Lower leg skin (tissue), 4 donors: Measurements from ENCODE around the gene USP27X. TPM values are rescaled to one million over a fixed set of nuclear protein-coding genes. Genes with fewer than 3 reads are reported as not detected.

Experiments
- DNase-seq, 2 donors: peaks; one replicate each; pipeline ENCODE4 v3.0.0-alpha.2; 2019; ENCODE audit warnings: low spot score in 2 of 2
- H3K4me3 ChIP-seq: fragments of 200-600 bp; sonication (generic); 2 replicates; pipeline ENCODE4 v1.5.1; 2017; ENCODE audit warnings: mild to moderate bottlenecking, low read depth; ENCODE audit not compliant: poor library complexity, severe bottlenecking
- CTCF ChIP-seq, 3 donors: fragments of 450-650 bp; IDR thresholded peaks; one replicate each; pipeline ENCODE4 v1.5.1; 2016; ENCODE audit warnings: antibody characterized with exemption in 3 of 3, mild to moderate bottlenecking in 3 of 3, moderate library complexity in 2 of 3
- POLR2A ChIP-seq, 2 donors: fragments of 450-650 bp; IDR thresholded peaks; one replicate each; pipeline ENCODE4 v1.6.1; 2016 to 2017; ENCODE audit warnings: antibody characterized with exemption in 2 of 2, mild to moderate bottlenecking in 1 of 2, moderate library complexity in 1 of 2
- WGBS, 2 donors: methylation state at CpG; one replicate each; pipeline ENCODE4 v1.1.5; 2018; 5-methylcytosine and 5-hydroxymethylcytosine counted together
- intact Hi-C: fragments of 100-400 bp; cut with DNase I; formaldehyde crosslinking; loops from one replicate; pipeline ENCODE4 v1.15.0; 2023; ENCODE audit warnings: low total_unique reads
- total RNA-seq, 4 donors: library from RNA; depleted of rRNA; stranded (reverse); fragments of >200 nt; gene quantifications; one replicate each; pipeline ENCODE4 v1.1.0, GENCODE V29; 2016

Gene USP27X
- total RNA-seq, 4 donors from 2014 or later, result 2.8 to 3.7 (median 3.4) TPM

DNA sequence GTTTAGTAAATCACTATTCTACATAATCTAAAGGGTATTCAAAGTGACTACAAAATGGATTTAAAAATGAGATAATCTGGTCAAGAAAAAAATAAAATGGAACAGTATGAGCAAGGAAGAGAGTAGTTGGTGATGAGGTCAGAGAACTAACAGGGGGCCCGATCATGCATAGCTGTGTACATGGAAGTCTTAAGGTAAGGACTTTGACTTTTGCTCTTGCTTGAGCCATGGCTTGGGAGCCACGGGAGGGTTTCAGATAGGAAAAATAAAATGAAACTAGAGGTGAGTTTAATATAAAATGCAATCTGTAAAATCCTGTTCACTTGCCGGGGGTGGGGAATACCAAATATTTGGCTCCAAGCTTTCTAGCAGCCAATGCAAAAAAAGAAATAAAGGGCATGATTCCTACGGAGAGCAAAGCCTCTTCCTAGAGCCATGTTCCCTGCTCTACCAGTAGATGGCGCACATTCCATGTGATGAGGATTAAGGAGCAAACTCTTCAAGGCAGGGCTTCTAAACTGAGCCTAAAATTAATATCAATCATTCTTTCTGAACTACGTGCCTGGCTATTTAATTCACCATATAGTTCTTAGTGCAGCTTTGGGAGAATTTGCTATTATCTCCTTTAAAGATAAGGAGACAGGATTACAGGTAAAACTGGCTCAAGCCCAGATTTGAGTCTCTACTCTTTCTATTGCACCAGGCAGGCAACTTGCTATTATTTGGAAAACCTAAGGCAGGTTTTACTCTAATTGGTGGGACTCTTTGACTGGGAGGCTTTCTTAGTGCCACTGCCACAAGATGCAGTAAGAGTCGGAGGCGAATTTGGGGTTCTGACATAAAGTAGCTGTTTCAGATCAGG lies 36.3 kb downstream of the USP27X start:
- whole genome bisulfite sequencing, 2 donors, result 28 to 30% methylated on average over 8 of the region's 8 CpGs
- DNase-seq, result peak in 1 of 2 donors; percentile 15
- no peak for TF ChIP-seq POLR2A (IDR thresholded peaks at IDR 0.05)
- TF ChIP-seq CTCF (IDR thresholded peaks at IDR 0.05), result peak in 1 of 3 donors; percentile 72
- no peak overlapping the region for H3K4me3 ChIP-seq
- intact Hi-C loops, result no loop called here

DNA sequence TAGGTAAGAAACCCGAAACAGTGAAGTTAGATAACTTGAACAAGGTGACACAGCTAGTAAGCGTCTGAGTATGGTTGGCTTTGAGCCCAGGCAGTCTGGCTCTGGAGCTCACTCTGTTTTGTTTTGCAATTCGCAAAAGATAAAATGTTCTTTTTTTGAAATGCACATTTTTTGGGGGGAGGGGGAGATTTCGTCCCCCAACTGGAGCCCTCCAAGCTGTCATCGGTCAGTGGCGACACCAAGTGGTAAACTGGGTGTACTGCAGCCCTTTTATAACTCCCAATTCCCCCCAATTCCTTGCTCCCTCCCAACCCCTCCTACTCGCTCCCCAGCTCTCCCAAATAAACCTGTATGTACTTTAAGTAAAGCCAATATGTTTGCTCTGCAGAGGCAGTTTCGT lies 40.3 kb downstream of the USP27X start:
- TF ChIP-seq POLR2A (IDR thresholded peaks at IDR 0.05), result no peak
- TF ChIP-seq CTCF (IDR thresholded peaks at IDR 0.05), result no peak
- H3K4me3 ChIP-seq, result no peak overlapping the region
- DNase-seq, result peak in 1 of 2 donors; percentile 13
- WGBS, 2 donors, result 13 to 16% methylated on average over 7 to 8 of the region's 8 CpGs
- intact Hi-C loops, result no loop called here

- intact Hi-C loops, result no loop called here
- TF ChIP-seq POLR2A (IDR thresholded peaks at IDR 0.05), result no peak
- TF ChIP-seq CTCF (IDR thresholded peaks at IDR 0.05), result no peak
- no peak for DNase-seq
- no peak overlapping the region for H3K4me3 ChIP-seq
- WGBS, 2 donors, result 68 to 89% methylated on average over 2 of the region's 2 CpGs
Measured at GRCh38 chrX:49921109-49921508, 41.8 kb downstream of the USP27X start.

GRCh38 chrX:49922291-49923241 lies 43.3 kb downstream of the USP27X start, which contains the start of gene CLCN5:
Gene CLCN5 (plus strand): TSS chrX:49922596. CDS start chrX:49925299, 2,703 bp downstream.
- intact Hi-C loops, result no loop called here
- 1 to 48% methylated on average over 13 to 52 of the region's 83 CpGs for WGBS, 2 donors
- H3K4me3 ChIP-seq, result peak within 1 kb of the TSS; percentile 55

More at GRCh38 chrX:49922291-49923241, 43.3 kb downstream of the USP27X start, which contains the start of gene CLCN5:
- TF ChIP-seq POLR2A (IDR thresholded peaks at IDR 0.05) (no peak), CTCF (IDR thresholded peaks at IDR 0.05) (no peak)
- peak; percentile 93 to 99 for DNase-seq
